Loucy (cell line): ENCODE data around the gene LRRC61.
A peak's percentile ranks its signal among the peaks of the same experiment; 100 is the strongest.
"Not testable (repeated sequence)": the region's sequence is repeated elsewhere in the genome, so short reads cannot be mapped to it uniquely, and the experiment has no call there.

ENCODE experiments used
- H2AFZ ChIP-seq: fragments of 200-600 bp; sonication (generic); 2 replicates; pipeline ENCODE4 v1.6.0; 2016; ENCODE audit warnings: antibody characterized with exemption, mild to moderate bottlenecking, low read length, moderate library complexity
- H3F3A ChIP-seq: fragments of 200-600 bp; 2 replicates; pipeline ENCODE4 v1.6.0; 2016; ENCODE audit warnings: antibody characterized with exemption, low read depth, mild to moderate bottlenecking
- H3K27me3 ChIP-seq: fragments of 200-600 bp; sonication (generic); 2 replicates; pipeline ENCODE4 v1.6.1; 2014; ENCODE audit warnings: low read length, mild to moderate bottlenecking; ENCODE audit not compliant: insufficient read depth, poor library complexity, severe bottlenecking
- H3K36me3 ChIP-seq: fragments of 200-600 bp; sonication (generic); 2 replicates; pipeline ENCODE4 v1.6.1; 2016; ENCODE audit warnings: low read length; ENCODE audit not compliant: insufficient read depth
- H3K4me1 ChIP-seq: fragments of 200-600 bp; sonication (generic); 2 replicates; pipeline ENCODE4 v1.5.1; 2014; ENCODE audit warnings: low read length, mild to moderate bottlenecking; ENCODE audit not compliant: insufficient read depth, poor library complexity, severe bottlenecking
- H3K4me2 ChIP-seq: fragments of 200-600 bp; sonication (generic); 2 replicates; pipeline ENCODE4 v1.6.0; 2014; ENCODE audit warnings: antibody characterized with exemption, low read length, low read depth, mild to moderate bottlenecking; ENCODE audit not compliant: poor library complexity, severe bottlenecking
- H3K4me3 ChIP-seq: fragments of 200-600 bp; sonication (generic); 2 replicates; pipeline ENCODE4 v1.5.1; 2014; ENCODE audit warnings: low read length, mild to moderate bottlenecking, mixed read lengths; ENCODE audit not compliant: poor library complexity, severe bottlenecking
- H3K79me2 ChIP-seq: fragments of 200-600 bp; sonication (generic); 2 replicates; pipeline ENCODE4 v1.6.1; 2014; ENCODE audit warnings: low read length; ENCODE audit not compliant: insufficient read depth
- H3K9ac ChIP-seq: fragments of 200-600 bp; sonication (generic); 2 replicates; pipeline ENCODE4 v1.6.0; 2014; ENCODE audit warnings: mild to moderate bottlenecking, low read depth, low read length, moderate library complexity; ENCODE audit not compliant: poor library complexity, severe bottlenecking
- H3K9me2 ChIP-seq: fragments of 200-600 bp; sonication (generic); replicated peaks from 2 replicates; pipeline ENCODE4 v1.6.1; 2016; ENCODE audit warnings: low read depth, low read length, mixed read lengths
- H3K9me3 ChIP-seq: fragments of 200-600 bp; sonication (generic); 2 replicates; pipeline ENCODE4 v1.6.1; 2014; ENCODE audit warnings: mild to moderate bottlenecking, antibody characterized with exemption, low read length, low read depth; ENCODE audit not compliant: insufficient read depth
- H4K20me1 ChIP-seq: fragments of 200-600 bp; sonication (generic); 2 replicates; pipeline ENCODE4 v1.6.0; 2014; ENCODE audit warnings: antibody characterized with exemption, low read length, mild to moderate bottlenecking; ENCODE audit not compliant: insufficient read depth, poor library complexity, severe bottlenecking
- EZH2phosphoT487 ChIP-seq: fragments of 200-600 bp; IDR thresholded peaks from 2 replicates; pipeline ENCODE4 v1.6.1; 2018; ENCODE audit warnings: antibody characterized with exemption, mild to moderate bottlenecking, moderate library complexity, borderline replicate concordance
- TF ChIP-seq, protein P1 (sequence below): fragments of 200-600 bp; sonication (generic); conservative IDR thresholded peaks from 2 replicates; pipeline ENCODE4 v1.5.1; 2014; ENCODE audit warnings: mild to moderate bottlenecking, antibody characterized with exemption, low read length

The LRRC61 gene

GRCh38 chr7:150383710-150384397 lies 60.7 kb downstream of the LRRC61 start:
- peaks cover 39% of the 10 kb centered on the region for H3K4me1 ChIP-seq
- no peak overlapping the region for H2AFZ ChIP-seq
- H3F3A ChIP-seq, result no peaks in the 10 kb centered on the region
- peaks cover 10% of the 10 kb centered on the region for H4K20me1 ChIP-seq
- H3K27me3 ChIP-seq, result peaks cover 5% of the 10 kb centered on the region
- H3K4me3 ChIP-seq, result no peak overlapping the region
- no peak overlapping the region for H3K9ac ChIP-seq
- no peaks in the 10 kb centered on the region for H3K9me3 ChIP-seq
- H3K79me2 ChIP-seq, result peaks cover 56% of the 10 kb centered on the region
- no peaks in the 10 kb centered on the region for H3K9me2 ChIP-seq
- peak overlapping the region; percentile 15 for H3K4me2 ChIP-seq
- H3K36me3 ChIP-seq, result no peaks in the 10 kb centered on the region
- TF ChIP-seq, protein P1, sequence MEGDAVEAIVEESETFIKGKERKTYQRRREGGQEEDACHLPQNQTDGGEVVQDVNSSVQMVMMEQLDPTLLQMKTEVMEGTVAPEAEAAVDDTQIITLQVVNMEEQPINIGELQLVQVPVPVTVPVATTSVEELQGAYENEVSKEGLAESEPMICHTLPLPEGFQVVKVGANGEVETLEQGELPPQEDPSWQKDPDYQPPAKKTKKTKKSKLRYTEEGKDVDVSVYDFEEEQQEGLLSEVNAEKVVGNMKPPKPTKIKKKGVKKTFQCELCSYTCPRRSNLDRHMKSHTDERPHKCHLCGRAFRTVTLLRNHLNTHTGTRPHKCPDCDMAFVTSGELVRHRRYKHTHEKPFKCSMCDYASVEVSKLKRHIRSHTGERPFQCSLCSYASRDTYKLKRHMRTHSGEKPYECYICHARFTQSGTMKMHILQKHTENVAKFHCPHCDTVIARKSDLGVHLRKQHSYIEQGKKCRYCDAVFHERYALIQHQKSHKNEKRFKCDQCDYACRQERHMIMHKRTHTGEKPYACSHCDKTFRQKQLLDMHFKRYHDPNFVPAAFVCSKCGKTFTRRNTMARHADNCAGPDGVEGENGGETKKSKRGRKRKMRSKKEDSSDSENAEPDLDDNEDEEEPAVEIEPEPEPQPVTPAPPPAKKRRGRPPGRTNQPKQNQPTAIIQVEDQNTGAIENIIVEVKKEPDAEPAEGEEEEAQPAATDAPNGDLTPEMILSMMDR, result no peak
- no peak for TF ChIP-seq EZH2phosphoT487

DNA sequence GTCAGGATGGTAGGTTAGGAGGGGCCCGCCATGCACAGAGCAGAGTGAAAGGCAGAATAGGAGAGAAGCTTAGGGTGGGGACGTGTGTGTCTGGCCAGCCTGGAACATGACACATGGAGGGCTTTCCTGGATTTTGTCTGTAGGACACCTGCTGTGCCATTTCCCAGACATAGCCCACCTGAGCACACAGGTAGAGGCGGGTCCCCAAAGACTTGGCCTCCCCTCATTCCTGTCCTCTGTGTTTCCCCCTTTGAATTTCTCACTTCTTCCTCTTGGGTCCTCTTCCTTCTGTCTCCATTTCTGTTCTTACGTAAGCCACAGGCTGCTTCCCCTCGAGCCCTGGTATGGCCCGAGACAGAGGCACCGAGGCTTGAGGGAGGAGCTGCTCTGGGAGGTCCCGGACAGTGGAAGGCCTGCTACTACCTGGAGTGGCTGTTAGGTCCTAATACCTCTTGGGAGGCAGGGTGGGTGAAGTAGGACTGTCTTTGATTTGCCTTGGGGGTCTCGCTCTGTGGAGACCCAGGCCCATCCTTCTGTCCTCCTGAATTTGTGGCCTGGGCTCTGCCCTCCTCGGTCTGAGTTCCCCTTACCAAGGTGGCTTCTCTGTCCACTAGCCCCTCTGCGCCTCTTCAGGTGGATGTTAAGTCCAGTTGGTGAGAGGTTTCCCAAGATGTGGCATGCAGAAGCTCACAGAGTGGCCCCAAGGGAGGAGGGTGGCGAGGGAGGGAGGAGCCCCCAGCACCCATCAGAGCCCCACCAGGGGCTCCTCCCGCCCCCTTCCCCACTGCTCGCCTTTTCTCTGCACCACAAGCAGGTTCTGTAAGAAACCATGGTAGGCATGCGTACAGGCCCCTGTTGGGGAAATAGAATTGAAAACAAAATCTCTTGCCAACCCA lies 61.5 kb downstream of the LRRC61 start:
- H3K4me2 ChIP-seq, result peak overlapping the region; percentile 15
- H3F3A ChIP-seq, result no peaks in the 10 kb centered on the region
- no peaks in the 10 kb centered on the region for H3K27me3 ChIP-seq
- no peaks in the 10 kb centered on the region for H3K9me3 ChIP-seq
- H3K4me3 ChIP-seq, result no peak overlapping the region
- H2AFZ ChIP-seq, result no peak overlapping the region
- H3K9ac ChIP-seq, result no peak overlapping the region
- H3K4me1 ChIP-seq, result peaks cover 38% of the 10 kb centered on the region
- TF ChIP-seq, protein P1, result no peak
- TF ChIP-seq EZH2phosphoT487, result no peak
- peaks cover 53% of the 10 kb centered on the region for H3K79me2 ChIP-seq
- peaks cover 10% of the 10 kb centered on the region for H4K20me1 ChIP-seq
- no peaks in the 10 kb centered on the region; the same call in 1 of the 2 replicates for H3K36me3 ChIP-seq
- H3K9me2 ChIP-seq, result no peaks in the 10 kb centered on the region

- Histone ChIP-seq H3K9me2 (no peaks in the 10 kb centered on the region), H3K9ac (no peak overlapping the region), H3K9me3 (no peaks in the 10 kb centered on the region), H3K4me3 (no peak overlapping the region), H3K79me2 (peaks cover 46% of the 10 kb centered on the region), H3K4me2 (no peak overlapping the region), H3K27me3 (no peaks in the 10 kb centered on the region), H3K4me1 (peaks cover 32% of the 10 kb centered on the region), H3K36me3 (no peaks in the 10 kb centered on the region; the same call in 1 of the 2 replicates), H4K20me1 (peaks cover 7% of the 10 kb centered on the region), H3F3A (no peaks in the 10 kb centered on the region), H2AFZ (no peak overlapping the region)
- TF ChIP-seq EZH2phosphoT487, result no peak
- TF ChIP-seq, protein P1, result no peak
Observed at GRCh38 chr7:150385302-150385723, 62.2 kb downstream of the LRRC61 start.

GRCh38 chr7:150385884-150386283 lies 62.7 kb downstream of the LRRC61 start:
- not testable (repeated sequence) for H4K20me1 ChIP-seq, H3K4me3 ChIP-seq, H3K27me3 ChIP-seq, H3K9me3 ChIP-seq, H3F3A ChIP-seq, H3K9me2 ChIP-seq, H3K36me3 ChIP-seq, H3K9ac ChIP-seq, H2AFZ ChIP-seq, H3K4me2 ChIP-seq
- Histone ChIP-seq H3K4me1 (peaks cover 26% of the 10 kb centered on the region), H3K79me2 (peaks cover 41% of the 10 kb centered on the region)
